T-helper 1 cell (primary cell): ENCODE measurements around the gene MARK3.

Source experiments
- DNase-seq, 5 donors: peaks; one replicate each; pipeline ENCODE4 v3.0.0-alpha.2; 2012 to 2020

The MARK3 gene

GRCh38 chr14:103396463-103396862 lies 11.2 kb downstream of the MARK3 start:
- DNase-seq = no peak

- no peak for DNase-seq
Measured at GRCh38 chr14:103398427-103399195, 13.4 kb downstream of the MARK3 start.

GRCh38 chr14:103400537-103400936 lies 15.3 kb downstream of the MARK3 start:
- DNase-seq = no peak

- DNase-seq = peak in 1 of 5 donors; percentile 20
Measured at GRCh38 chr14:103401223-103402214, 16.3 kb downstream of the MARK3 start.

- DNase-seq = no peak
Measured at GRCh38 chr14:103402695-103403094, 17.5 kb downstream of the MARK3 start.

- DNase-seq = no peak
Measured at GRCh38 chr14:103404032-103404918, 19.1 kb downstream of the MARK3 start.

GRCh38 chr14:103404920-103405319 lies 19.7 kb downstream of the MARK3 start:
- DNase-seq = no peak

- no peak for DNase-seq
Measured at GRCh38 chr14:103408491-103409155, 23.4 kb downstream of the MARK3 start.

GRCh38 chr14:103416916-103417315 lies 31.7 kb downstream of the MARK3 start:
- no peak for DNase-seq

- no peak for DNase-seq
Measured at GRCh38 chr14:103418481-103418818, 33.2 kb downstream of the MARK3 start.

GRCh38 chr14:103421556-103421955 lies 36.3 kb downstream of the MARK3 start:
- DNase-seq = no peak

GRCh38 chr14:103423050-103423461 lies 37.8 kb downstream of the MARK3 start:
- no peak for DNase-seq

- peak in 1 of 5 donors; percentile 41 for DNase-seq
Measured at GRCh38 chr14:103427485-103428443, 42.5 kb downstream of the MARK3 start.

- no peak for DNase-seq
Measured at GRCh38 chr14:103428723-103429556, 43.7 kb downstream of the MARK3 start.

GRCh38 chr14:103430358-103430757 lies 45.1 kb downstream of the MARK3 start:
- DNase-seq = no peak

GRCh38 chr14:103432627-103433026 lies 47.4 kb downstream of the MARK3 start:
- no peak for DNase-seq

GRCh38 chr14:103433916-103434563 lies 48.8 kb downstream of the MARK3 start:
- no peak for DNase-seq

GRCh38 chr14:103434868-103435442 lies 49.7 kb downstream of the MARK3 start:
- no peak for DNase-seq

- DNase-seq = no peak
Measured at GRCh38 chr14:103436533-103436932, 51.3 kb downstream of the MARK3 start.
